ENCODE results near the gene PDZD2.
A peak's percentile ranks its signal among the peaks of the same experiment; 100 is the strongest.
"Not testable (repeated sequence)": the region's sequence is repeated elsewhere in the genome, so short reads cannot be mapped to it uniquely, and the experiment has no call there.

The PDZD2 gene

GRCh38 chr5:31638748-31639418 is at the start of gene PDZD2:
PDZD2 (plus strand) TSS chr5:31639131.
- DNase-seq = peak; percentile 75 to 91 (median 76)

- no peak for DNase-seq
Observed at GRCh38 chr5:31593665-31594064, 45.3 kb upstream of the PDZD2 start.

- no peak for DNase-seq
Observed at GRCh38 chr5:31596354-31596753, 42.6 kb upstream of the PDZD2 start.

- DNase-seq = peak; percentile 20 to 54 (median 37)
Observed at GRCh38 chr5:31598640-31599611, 40.0 kb upstream of the PDZD2 start.

- DNase-seq = not testable (repeated sequence)
Observed at GRCh38 chr5:31602305-31602704, 36.6 kb upstream of the PDZD2 start.

GRCh38 chr5:31604240-31604639 is 34.7 kb upstream of the PDZD2 start:
- DNase-seq = no peak

- DNase-seq = no peak
Observed at GRCh38 chr5:31604644-31605043, 34.3 kb upstream of the PDZD2 start.

- no peak for DNase-seq
Observed at GRCh38 chr5:31605920-31606319, 33.0 kb upstream of the PDZD2 start.

- no peak for DNase-seq
Observed at GRCh38 chr5:31607546-31607945, 31.4 kb upstream of the PDZD2 start.

GRCh38 chr5:31611002-31611401 is 27.9 kb upstream of the PDZD2 start:
- no peak for DNase-seq

GRCh38 chr5:31613651-31614050 is 25.3 kb upstream of the PDZD2 start:
- DNase-seq = no peak

GRCh38 chr5:31614151-31615020 is 24.5 kb upstream of the PDZD2 start:
- peak in 2 of 3 donors; percentile 11 to 39 for DNase-seq

GRCh38 chr5:31617867-31618266 is 21.1 kb upstream of the PDZD2 start:
- DNase-seq = no peak

- DNase-seq = no peak
Observed at GRCh38 chr5:31620026-31620425, 18.9 kb upstream of the PDZD2 start.

- DNase-seq = no peak
Observed at GRCh38 chr5:31623249-31623648, 15.7 kb upstream of the PDZD2 start.

GRCh38 chr5:31625394-31625793 is 13.5 kb upstream of the PDZD2 start:
- no peak for DNase-seq

- no peak for DNase-seq
Observed at GRCh38 chr5:31626156-31626555, 12.8 kb upstream of the PDZD2 start.

GRCh38 chr5:31626604-31627234 is 12.2 kb upstream of the PDZD2 start:
- no peak for DNase-seq

GRCh38 chr5:31630931-31631330 is 8.0 kb upstream of the PDZD2 start:
- DNase-seq = no peak

GRCh38 chr5:31632460-31632859 is 6.5 kb upstream of the PDZD2 start:
- no peak for DNase-seq

- no peak for DNase-seq
Observed at GRCh38 chr5:31635446-31635845, 3.5 kb upstream of the PDZD2 start.

- DNase-seq = no peak
Observed at GRCh38 chr5:31637851-31638250, 1.1 kb upstream of the PDZD2 start.

- peak; percentile 19 to 70 (median 41) for DNase-seq
Observed at GRCh38 chr5:31638345-31638744, 586 bp upstream of the PDZD2 start.
